GM10847 (cell line): ENCODE data around the gene SFSWAP.

Experiments
- POLR2A ChIP-seq: IDR thresholded peaks from 2 replicates; pipeline ENCODE4 v1.6.1; 2011; ENCODE audit not compliant: insufficient read length; ENCODE audit errors: extremely low read depth

The SFSWAP gene

DNA sequence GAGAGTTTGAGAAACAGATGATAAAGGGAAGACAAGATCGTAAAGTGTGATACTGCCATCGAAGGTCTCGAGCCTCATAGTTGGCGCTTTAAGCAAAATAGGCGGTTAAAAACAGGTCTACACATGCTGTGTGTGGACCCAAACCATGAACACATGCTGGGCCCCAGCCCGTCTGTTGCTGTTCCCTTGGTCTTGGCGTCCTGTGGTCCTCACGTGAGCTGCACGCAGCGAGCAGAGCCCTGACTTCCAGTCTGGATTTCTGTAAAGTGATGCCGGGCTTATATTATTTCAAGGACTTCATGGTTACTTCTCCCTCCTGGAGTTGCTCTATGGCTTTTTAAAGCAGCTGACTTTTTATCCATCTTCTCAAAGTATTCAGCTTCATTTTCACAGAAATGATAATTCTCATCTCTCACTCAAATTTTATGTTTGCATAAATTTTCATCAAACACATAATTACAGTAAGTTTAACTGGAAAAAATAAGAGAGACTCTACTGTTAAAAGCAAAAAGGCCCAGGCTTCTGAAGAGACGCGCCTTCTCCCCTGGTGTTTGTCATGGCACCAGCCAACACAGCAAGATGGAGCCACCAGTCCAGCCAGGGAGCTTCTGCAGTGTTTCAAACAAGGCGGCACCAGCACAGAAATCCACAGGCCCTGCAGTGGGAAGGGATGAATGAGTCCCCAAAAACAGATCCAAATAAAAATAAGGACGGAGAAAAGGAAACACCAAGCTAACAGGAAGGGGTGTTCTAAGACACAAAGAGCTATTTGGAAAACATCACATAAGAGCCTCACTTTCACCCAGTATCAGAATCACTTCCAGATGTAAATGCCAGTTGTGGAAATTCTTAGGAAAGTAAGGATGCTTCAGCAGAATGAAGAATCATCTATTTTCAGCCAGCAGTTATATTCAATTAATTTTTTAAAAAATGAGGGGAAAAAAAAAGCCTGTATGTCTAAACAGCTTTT is 24.9 kb downstream of the SFSWAP start:
- TF ChIP-seq POLR2A = no peak

DNA sequence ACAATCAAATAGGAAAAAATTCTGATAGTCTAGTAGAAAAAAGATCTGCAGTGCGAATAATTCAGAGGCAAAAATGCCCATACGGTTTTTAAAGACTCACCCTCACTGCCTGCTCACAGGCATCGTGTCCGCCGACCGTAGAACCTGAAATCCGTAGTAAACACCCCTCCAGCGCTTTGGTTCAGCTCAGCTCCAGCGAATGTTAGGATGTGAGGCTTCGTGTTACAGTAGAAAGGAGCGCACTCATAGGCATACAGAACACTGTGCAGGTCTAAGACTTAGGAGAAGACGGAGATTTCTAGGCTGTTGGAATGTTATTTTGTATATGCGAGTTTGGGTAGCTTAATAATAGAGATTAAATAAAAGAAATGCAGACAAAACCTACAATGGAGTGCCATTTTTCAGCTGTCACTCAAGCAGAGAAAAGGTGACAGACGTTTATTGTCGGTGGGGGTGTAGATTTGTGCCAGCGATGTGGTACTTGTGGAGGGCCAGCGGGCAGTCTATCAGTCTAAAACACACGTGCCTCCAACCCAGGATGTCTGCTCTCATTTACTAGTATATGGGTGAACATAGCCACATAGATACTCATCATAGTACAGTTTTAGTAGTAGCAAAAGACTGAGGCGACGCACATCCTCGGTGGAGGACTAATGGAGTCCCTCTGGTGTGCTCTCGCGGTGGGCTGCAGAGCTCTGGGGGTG is 25.7 kb downstream of the SFSWAP start:
- TF ChIP-seq POLR2A = no peak

DNA sequence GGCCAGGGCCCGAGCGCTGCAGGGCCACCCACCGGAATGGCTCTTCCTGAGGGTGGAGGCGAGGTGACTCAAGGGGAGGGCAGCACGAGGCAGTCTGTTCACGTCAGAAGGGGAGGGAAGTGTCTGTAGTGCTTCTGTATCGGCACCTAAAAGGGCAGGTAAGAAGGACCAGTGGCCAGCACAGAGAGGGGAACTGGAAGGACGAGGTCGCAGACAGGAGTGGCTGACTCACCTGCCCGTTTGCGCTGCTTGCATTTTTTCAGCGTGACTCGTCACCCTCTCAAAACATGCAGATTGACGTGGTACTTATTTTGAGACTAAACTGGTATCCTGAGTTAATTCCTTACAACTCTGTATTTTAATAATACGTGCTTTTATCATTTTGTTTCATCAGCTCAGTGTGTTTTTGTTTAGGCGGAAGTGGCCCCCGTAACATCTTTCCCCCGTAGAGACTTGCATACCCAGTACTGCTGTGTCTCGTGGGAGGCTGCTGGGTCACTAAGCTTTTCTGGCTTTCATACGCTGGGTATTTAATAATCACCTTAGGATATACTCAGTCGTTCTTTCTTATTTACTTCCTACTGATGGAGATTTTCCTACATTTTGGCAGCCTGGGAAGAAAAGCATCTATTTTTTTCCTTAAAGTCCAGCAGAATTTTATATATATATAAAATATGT is 26.4 kb downstream of the SFSWAP start:
- TF ChIP-seq POLR2A = no peak

DNA sequence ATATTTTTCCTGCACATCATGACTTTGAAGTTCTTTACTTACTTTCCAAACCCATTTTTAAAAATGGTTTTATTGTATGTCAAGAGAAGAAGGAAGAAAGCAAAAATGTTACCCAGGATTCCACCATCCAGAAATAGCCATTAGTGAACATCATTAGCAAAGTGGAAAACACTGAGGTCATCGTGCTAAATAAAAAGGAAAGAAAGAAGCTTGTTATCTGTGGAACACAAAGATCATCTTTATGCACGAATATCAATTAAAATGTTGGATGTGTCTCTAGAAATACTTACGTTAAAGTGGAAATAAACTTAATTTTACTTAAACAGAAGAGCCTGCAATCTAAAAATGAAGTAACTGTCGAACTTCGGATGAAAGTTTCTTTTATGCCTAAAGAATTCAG is 27.3 kb downstream of the SFSWAP start:
- TF ChIP-seq POLR2A = no peak

DNA sequence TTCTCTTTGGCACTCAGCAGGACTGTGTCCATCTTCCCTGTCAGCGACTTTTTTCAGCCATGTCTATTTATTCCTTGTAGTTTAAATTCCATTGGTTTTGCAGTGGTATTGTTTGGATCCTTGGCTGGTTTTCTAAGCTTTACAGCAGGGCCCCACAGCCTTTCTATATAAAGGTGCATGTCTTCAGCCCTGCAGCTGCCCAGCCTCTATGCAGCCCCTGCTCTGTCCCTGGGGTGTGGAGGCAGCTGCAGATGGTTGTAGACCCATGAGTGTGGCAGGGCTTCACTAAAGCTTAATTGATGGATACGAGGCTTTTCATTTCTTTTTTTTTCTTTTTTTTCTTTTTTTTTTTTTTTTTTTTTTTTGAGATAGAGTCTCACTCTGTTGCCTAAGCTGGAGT is 29.7 kb downstream of the SFSWAP start:
- TF ChIP-seq POLR2A = no peak

DNA sequence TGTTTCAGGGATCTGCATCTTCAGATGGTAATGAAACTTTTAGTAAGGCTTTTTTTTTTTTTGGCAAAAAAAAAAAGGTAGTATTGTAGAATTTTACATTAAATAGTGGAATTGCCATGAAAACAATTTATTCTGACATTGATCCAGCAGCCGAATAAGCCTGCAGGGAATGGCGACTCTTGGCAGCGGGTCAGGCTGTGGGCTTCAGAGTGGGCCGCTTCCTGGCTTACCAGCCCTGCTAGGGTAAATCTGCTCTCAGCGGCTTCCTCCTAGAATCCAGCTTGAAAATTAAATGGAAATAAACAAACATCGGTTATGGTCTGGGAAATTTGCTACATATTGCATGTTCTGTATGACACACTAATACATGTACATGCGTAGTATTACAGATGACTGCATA is 34.8 kb downstream of the SFSWAP start:
- TF ChIP-seq POLR2A = no peak

DNA sequence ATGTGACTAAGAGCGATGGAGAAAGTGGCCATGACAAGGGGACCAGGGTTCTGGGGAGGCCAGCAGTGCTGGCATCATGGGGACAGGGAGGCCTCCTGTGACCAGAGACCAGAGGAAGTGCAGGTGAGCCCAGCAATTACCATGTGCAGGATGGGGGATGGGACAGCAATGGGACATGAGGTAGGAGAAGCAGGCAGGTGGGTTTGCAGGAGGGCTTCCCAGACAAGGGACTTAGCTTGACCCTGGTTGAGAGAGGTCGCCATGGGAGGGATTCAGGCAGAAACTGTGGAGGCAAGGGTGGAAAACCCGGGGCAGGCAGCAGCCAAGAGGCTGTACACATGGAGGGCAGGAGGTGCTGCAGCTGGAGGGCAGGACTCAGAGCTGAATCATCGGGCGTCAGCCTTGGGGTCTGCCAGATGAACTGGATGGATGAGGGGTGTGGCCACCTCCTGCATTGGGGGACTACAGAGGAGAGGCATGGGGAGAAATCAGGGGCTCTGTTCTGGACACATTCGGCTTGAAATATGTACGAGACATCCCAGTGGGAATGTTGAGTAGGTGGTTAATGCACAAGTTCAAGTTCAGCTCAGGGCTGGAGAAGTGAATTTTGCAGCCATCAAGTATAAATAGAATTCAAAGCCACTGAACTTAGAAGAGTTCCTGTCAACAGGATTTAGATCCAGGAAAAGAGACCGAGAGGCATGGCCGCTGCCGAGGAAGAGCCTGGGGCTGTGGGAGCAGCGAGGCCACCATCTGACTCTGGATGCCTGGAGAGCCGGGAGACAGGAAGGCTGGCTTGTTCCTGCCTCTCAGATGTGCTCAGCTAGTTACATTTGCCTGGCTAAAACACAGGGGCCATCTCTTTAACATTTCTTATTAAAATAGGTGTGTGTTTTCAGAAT is 36.6 kb downstream of the SFSWAP start:
- TF ChIP-seq POLR2A = no peak

DNA sequence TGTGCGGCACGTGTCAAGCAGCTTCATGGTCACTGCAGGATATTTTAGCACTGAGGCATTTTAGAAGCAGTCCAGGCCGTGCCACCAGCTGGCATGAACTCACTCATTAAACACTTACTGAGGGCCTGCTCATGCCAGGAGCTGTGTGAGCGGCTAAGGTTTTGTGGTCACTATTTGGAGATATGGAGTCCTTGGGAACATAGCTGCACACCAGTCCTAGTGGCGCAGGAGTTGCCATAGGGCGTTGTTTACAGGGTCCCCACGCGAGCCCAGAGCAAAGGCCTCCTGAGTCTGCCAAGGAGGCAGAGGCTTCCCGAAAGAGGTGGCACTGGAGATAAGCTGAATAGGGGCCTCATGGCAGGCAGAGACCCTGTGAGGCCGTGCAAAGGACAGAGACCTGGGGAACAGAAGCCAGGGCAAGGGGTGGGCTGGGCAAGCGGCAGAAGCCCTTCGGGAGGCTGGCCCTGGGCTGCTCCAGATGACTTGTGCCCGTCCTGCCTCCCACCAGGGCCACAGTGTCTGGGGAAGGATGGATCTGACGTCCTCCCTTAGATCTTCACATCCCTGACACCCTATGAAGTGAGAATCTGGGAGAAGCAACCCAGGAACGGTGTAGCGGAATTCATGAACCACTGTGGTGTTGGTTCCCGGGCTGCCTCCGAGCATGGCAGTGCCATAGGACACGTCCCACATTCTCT is 38.9 kb downstream of the SFSWAP start:
- TF ChIP-seq POLR2A = no peak

DNA sequence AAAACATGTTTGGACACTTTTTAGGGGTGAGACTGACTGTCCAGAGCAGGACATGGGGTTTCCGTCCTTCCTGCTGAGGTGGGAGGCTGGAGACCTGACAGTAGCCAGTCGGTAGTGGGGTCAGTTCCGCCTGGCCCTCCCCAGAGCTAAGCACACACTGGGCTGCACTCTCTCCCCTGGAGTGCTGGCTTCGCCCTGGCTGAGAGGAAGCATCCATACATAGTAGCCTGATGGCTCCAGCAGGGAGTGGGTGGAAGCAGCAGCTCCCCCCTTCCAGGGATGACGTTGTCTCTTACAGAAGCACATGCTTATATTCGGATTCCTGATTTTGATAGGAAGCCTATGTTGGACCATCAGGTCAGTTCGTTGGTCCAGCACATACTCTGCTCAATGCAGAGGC is 40.4 kb downstream of the SFSWAP start:
- TF ChIP-seq POLR2A = no peak

DNA sequence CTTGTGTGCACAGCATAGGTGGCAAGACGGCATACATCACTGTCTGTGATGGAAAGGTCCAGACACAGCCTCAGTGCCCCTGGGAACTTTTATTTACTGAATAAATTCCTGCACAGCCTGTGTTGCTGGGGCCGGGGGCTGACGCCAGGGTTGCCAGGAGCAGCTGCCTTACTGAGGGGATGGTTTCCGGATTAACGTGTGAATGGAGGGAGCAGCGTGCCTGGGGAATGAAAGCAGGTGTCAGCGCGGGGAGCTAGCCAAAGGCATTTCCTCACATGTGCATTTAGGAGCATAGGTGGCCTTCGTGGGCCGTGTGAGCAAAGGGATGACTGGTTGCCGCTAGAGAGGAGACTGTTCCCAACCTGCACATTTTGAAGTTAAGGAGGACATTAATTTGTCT is 41.6 kb downstream of the SFSWAP start:
- TF ChIP-seq POLR2A = no peak

DNA sequence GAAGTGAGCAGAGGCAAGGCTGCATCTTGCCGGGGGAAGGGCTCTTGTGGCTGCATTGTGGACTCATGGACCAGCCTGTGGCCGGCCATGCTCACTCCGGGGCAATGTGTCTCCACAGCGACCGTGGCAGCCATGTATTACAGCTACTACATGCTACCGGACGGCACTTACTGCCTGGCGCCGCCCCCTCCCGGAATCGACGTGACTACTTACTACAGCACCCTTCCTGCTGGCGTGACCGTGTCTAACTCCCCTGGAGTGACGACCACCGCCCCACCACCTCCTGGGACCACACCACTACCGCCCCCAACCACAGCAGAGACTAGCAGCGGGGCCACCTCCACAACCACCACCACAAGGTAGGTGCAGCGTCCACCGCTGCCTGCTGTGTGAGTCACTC is 42.1 kb downstream of the SFSWAP start:
- TF ChIP-seq POLR2A = no peak

DNA sequence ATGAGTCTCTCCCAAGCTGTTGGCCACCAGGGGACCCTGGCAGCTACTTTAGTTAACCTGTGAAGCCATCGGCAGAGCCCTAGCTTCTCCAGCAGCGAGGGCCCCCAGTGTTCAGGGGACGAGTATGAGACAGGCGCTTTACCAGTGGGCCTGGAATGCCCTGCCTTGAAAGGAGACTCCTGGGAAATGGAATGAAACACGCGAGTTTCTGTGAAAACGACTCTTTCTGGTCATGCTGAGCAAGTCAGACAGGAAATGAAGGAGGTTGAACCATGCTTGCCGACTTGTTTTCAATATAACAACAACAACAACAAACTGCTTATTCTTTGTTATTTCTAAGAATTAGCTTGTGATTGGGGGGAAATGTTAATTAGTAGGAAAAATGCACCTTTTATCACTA is 42.9 kb downstream of the SFSWAP start:
- TF ChIP-seq POLR2A = no peak

DNA sequence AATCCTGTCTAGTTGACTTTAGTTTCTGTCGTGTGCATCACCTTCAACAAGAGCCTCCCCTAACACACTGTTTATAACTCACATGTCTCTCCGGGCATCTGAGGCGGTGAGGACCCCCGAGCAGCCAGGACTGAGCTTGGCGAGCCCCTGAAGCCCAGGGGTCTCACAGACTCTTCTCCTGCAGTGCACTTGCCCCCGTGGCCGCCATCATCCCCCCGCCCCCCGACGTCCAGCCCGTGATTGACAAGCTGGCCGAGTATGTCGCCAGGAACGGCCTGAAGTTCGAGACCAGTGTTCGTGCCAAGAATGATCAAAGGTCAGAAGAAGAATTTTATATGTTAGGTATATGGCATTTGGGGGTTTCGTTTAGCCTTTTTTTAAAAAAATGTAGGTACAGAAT is 43.3 kb downstream of the SFSWAP start:
- no peak for TF ChIP-seq POLR2A
